ENCODE results near the gene KIAA1671.
A peak's percentile ranks its signal among the peaks of the same experiment; 100 is the strongest.

KIAA1671 gene

DNA sequence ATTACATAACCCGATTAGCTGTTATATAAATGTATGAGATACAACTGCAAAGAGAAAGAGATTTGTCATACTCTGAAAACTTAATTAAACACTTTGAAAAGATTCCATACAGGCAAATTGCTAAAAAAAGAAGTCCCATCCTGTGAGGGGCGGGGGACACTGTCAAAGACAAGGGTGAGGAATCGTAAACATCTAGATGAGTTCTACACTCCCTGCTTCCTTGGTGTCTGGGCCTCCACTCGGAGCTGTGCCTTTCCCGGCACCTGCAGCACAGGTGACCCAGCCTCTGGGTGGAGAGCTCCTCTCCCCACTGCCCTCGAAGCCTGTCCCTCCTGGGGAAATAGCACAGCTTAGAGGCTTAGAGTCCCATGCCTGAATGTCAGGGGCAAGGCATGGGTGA is 177.9 kb downstream of the KIAA1671 start:
- peak overlapping the region in 1 of 2 donors; percentile 52 for H3K27ac Mint-ChIP-seq

DNA sequence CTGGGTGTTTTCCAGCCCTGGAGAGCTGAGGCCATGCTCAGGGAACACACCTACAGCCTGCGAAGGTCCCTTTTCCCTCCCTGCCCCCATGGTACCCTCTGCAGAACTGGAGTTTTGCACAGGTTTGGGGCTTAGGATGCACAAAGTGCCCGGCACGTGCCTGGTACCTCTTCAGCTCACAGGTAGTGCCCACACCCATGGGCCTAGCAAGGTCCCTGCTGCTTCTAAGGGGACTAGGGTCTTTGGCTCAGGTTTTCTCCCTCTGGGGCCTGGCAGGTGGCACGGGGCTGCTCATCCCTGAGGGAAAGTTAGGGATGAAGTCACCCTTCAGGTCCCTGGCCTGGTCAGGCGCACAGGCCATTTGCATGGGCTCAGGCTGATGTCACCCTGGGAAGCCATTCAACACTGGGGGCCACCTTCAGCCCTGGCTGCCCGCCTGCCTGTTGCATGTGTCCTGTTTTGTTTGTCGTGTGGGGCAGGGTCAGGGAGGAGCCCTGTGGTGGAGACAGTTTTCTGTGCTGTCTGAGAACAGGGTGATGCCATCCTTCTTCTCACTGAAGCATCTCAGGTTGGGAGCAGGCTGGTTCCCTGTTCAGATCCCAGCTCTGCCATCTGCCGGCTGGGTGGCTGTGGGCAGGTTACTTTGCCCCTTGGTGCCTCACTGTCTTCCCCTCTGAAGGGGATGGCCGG is 178.8 kb downstream of the KIAA1671 start:
- Mint-ChIP-seq H3K4me1 (ENCODE audit: low read depth in 2 of 2) (peaks cover 2 to 16% of the 10 kb centered on the region in 2 donors), H3K9me3 (no peaks in the 10 kb centered on the region), H3K4me3 (no peak overlapping the region), H3K27me3 (no peaks in the 10 kb centered on the region), H3K36me3 (ENCODE audit: insufficient read depth) (no peaks in the 10 kb centered on the region), H3K27ac (peak overlapping the region in 1 of 2 donors; percentile 52)
- ATAC-seq (replicated peaks), result no peak
- DNase-seq, result no peak

More for the DNA sequence above, 177.9 kb downstream of the KIAA1671 start:
- no peaks in the 10 kb centered on the region for H3K36me3 Mint-ChIP-seq (ENCODE audit: insufficient read depth)
- ATAC-seq (replicated peaks) (no peak), DNase-seq (no peak)
- H3K9me3 Mint-ChIP-seq, result no peaks in the 10 kb centered on the region
- peaks cover 2 to 22% of the 10 kb centered on the region in 2 donors for H3K4me1 Mint-ChIP-seq (ENCODE audit: low read depth in 2 of 2)
- H3K27me3 Mint-ChIP-seq, result no peaks in the 10 kb centered on the region
- H3K4me3 Mint-ChIP-seq, result no peak overlapping the region

DNA sequence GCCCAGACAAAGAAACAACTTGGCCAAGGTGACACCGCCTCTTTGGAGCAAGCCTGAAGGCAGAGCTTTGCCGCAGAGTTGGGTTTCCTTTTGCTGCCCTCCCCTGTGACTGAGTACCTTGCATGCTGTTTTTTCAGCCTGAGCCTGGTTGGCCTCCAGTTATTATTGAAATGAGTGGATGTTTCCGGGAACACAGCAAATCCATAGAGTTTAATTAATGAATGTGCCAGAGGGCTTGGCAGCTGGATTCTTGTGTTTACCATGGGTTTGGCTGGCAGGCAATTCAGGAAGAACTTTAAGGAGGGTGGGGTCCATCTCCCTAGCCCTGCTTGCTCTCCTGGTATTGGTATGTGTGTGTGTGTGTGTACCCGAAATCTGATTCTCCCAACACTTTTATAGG is 181.5 kb downstream of the KIAA1671 start:
- ATAC-seq (replicated peaks), result no peak
- H3K9me3 Mint-ChIP-seq, result no peaks in the 10 kb centered on the region
- H3K4me3 Mint-ChIP-seq, result no peak overlapping the region
- peak overlapping the region in 1 of 2 donors; percentile 56 for H3K27ac Mint-ChIP-seq
- peaks cover 0 to 14% of the 10 kb centered on the region in 2 donors for H3K4me1 Mint-ChIP-seq (ENCODE audit: low read depth in 2 of 2)
- DNase-seq, result no peak
- H3K27me3 Mint-ChIP-seq, result no peaks in the 10 kb centered on the region
- no peaks in the 10 kb centered on the region for H3K36me3 Mint-ChIP-seq (ENCODE audit: insufficient read depth)

DNA sequence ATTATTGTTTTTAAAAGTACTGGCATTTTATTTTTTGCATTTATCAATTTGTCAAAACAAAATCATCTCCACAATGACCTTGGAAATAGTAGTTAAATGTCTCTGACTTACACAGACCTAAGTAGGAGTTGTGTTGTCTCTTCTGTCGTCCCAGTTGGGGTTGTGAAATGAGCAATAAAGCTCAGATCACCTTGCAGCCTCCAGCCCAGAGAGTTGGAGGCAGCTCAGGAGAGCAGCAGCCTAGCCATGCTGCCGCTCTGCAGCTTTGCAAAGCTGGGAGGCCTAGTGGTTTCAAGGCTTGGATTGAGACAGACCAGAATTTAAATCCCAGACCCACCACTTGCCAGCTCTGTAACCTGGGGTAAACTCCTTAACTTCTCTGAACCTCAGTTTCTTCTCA is 181.9 kb downstream of the KIAA1671 start:
- H3K9me3 Mint-ChIP-seq, result no peaks in the 10 kb centered on the region
- H3K4me1 Mint-ChIP-seq (ENCODE audit: low read depth in 2 of 2), result peaks cover 0 to 14% of the 10 kb centered on the region in 2 donors
- H3K36me3 Mint-ChIP-seq (ENCODE audit: insufficient read depth), result no peaks in the 10 kb centered on the region
- H3K4me3 Mint-ChIP-seq, result no peak overlapping the region
- ATAC-seq (replicated peaks) (no peak), DNase-seq (no peak)
- no peaks in the 10 kb centered on the region for H3K27me3 Mint-ChIP-seq
- H3K27ac Mint-ChIP-seq, result no peak overlapping the region

DNA sequence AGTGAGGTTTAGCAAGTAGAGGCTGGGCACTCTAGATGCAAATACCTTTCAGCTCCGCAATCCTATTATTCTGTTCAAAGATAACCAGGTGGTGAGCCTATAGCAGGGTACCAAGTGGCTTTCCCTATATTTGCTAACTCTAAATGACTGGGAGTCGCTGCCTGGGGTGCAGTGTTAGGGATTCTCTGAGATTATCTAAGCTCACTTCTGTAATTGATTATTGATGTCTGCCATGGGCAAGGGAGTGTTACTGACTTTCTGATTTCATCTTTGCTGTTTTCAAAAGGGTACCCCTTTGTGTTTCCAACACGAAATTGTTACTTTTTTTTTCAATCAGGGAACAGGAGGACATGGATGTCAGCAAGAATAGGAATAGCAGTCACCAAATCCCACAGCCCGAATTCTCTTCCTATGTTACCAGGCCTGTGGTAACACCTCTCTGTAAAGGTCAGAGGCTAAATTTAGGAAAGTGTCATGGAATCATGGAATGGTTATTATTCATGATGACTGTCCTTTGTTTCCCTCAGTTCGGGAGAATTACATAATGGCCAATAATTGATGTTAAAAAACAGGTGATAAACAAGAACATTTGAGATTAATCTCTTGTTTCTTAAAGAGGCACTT is 184.5 kb downstream of the KIAA1671 start:
- H3K27ac Mint-ChIP-seq, result no peak overlapping the region
- no peaks in the 10 kb centered on the region for H3K9me3 Mint-ChIP-seq
- H3K36me3 Mint-ChIP-seq (ENCODE audit: insufficient read depth), result no peaks in the 10 kb centered on the region
- H3K4me3 Mint-ChIP-seq, result no peak overlapping the region
- no peak for DNase-seq
- no peaks in the 10 kb centered on the region for H3K27me3 Mint-ChIP-seq
- H3K4me1 Mint-ChIP-seq (ENCODE audit: low read depth in 2 of 2), result peaks cover 0 to 7% of the 10 kb centered on the region in 2 donors
- ATAC-seq (replicated peaks), result no peak

DNA sequence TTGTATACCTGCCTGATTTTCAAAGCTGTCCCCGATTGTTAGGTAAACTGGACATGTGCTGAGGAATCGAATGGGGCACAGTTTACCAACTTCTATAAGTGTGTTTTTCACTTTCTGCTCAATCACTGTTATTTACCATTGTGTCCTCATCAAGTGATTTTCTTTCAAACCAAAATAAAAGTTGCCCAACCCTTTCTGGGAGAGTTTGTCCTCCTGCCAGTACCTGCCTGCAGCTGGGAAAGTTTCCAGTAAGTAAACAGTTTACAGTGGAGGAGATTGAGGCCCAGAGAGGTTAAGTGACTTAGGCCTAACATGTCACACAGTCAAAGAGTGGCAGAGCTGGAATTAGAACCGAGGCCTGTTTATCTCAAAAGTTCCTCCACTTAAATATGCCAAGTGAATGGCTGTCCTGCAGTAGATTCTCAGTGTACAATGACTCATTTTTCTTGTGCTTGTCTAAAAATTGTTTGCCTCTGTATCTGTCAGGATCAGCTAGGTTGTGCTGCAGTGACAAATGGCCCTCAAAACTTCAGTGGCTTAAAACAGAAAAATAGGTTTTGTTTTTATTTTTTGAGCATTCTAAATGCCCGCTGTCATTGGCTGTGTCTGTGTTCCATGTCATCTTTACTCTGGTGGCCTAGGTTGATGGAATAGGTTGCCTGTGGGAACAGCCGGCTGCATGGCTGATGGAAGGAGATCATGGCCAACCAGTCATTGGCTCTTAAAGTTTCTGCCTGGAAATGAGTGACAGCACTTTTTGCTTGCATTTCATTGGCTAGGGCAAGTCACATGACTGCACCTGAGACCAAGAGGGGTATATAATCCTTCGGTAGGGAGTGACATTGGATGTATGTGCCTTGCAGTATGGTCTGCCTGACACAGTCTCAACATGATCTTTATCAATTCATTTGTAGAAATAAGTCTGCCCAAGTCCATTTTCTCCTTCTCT is 185.3 kb downstream of the KIAA1671 start:
- DNase-seq (no peak), ATAC-seq (replicated peaks) (no peak)
- no peak overlapping the region for H3K27ac Mint-ChIP-seq
- H3K4me3 Mint-ChIP-seq, result no peak overlapping the region
- no peaks in the 10 kb centered on the region for H3K27me3 Mint-ChIP-seq
- no peaks in the 10 kb centered on the region for H3K36me3 Mint-ChIP-seq (ENCODE audit: insufficient read depth)
- H3K9me3 Mint-ChIP-seq, result no peaks in the 10 kb centered on the region
- peaks cover 0 to 7% of the 10 kb centered on the region in 2 donors for H3K4me1 Mint-ChIP-seq (ENCODE audit: low read depth in 2 of 2)

DNA sequence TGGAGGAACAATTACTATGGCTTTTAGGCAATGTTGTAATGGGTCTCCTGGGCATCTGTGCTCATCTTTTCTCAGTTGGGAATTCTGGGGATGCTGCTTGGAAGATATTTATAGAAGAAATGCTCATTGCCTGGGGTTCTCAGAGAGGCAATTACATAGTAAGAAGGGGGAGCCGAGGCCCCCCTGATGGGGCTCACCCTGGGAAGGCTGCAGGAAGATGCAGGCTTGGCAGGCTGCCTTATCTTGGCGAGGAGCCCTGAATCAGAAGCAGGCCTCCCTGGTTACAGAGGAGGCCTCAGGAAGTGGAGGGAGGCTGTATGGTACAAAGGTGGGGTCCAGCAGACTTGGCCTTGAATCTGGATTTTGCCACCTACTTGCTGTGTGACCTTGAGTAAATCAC is 186.5 kb downstream of the KIAA1671 start:
- ATAC-seq (replicated peaks), result no peak
- Mint-ChIP-seq H3K27ac (no peak overlapping the region), H3K4me3 (no peak overlapping the region), H3K36me3 (ENCODE audit: insufficient read depth) (no peaks in the 10 kb centered on the region), H3K4me1 (ENCODE audit: low read depth in 2 of 2) (peaks cover 0 to 8% of the 10 kb centered on the region in 2 donors), H3K9me3 (no peaks in the 10 kb centered on the region), H3K27me3 (no peaks in the 10 kb centered on the region)
- DNase-seq, result no peak

DNA sequence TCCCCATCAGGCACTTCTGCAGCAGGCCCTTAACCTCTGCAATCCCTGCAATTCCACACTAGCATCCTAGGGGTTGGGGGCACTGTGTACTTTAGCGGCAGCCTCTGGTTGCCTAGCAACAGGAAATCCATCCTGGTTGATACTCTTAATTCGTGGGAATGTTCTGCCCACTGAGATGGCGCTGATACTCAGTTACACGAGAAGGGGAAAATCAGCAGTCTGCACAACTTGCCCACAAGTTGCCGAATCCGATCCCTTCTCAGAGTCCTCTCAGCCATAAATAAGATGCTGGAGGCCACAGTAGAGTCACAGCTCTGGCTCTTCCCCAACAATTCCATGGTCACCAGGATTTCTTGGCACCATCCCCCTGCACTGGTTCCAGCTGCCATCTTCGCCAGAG is 189.6 kb downstream of the KIAA1671 start:
- no peaks in the 10 kb centered on the region for H3K36me3 Mint-ChIP-seq (ENCODE audit: insufficient read depth)
- H3K4me3 Mint-ChIP-seq, result no peak overlapping the region
- H3K27ac Mint-ChIP-seq, result no peak overlapping the region
- H3K4me1 Mint-ChIP-seq (ENCODE audit: low read depth in 2 of 2), result peaks cover 2 to 15% of the 10 kb centered on the region in 2 donors
- no peaks in the 10 kb centered on the region for H3K27me3 Mint-ChIP-seq
- no peak for ATAC-seq (replicated peaks)
- DNase-seq, result no peak
- H3K9me3 Mint-ChIP-seq, result no peaks in the 10 kb centered on the region

DNA sequence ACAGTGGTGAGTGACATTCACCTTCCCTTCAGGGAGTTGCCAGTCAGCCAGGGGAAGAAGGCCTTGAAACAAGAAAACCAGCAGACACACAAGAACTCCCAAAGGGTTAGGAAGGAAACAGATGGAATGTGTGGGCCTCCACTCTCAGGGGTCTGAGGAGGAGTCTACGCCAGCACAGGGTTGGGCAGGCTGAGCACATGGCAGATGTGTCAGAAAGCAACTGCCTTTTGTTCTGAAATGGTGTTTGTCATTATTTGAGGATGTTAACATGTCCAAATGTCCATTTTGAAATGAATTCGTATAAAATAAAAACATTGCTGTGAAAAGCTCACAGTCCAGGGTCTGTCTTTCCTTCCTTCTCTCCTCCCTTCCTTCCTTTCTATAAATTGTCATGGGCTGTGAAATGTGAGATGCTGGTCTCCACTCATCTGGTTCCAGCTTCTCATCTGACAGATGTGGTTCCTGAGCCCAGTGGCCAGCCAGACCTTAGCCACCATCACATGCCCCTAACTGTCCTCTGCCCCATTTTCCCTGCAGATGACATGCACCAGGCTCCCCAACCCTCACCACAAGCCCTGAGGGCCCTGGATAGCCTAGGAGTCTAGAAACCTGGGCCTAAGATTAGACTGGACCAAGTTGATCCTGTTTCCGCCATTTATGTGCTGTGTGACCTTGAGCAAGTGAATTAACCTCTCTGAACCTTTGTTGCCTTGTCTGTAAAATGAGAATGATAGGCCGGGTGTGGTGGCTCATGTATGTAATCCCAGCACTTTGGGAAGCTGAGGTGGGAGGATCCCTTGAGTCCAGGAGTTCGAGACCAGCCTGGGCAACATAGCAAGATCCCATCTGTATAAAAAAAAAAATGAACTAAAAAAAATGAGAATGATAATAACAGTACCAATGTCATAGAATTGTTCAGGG is 190.9 kb downstream of the KIAA1671 start:
- DNase-seq (no peak), ATAC-seq (replicated peaks) (no peak)
- Mint-ChIP-seq H3K4me3 (no peak overlapping the region), H3K27me3 (no peaks in the 10 kb centered on the region), H3K27ac (peak overlapping the region in 1 of 2 donors; percentile 87), H3K4me1 (ENCODE audit: low read depth in 2 of 2) (peaks cover 2 to 20% of the 10 kb centered on the region in 2 donors), H3K9me3 (no peaks in the 10 kb centered on the region), H3K36me3 (ENCODE audit: insufficient read depth) (no peaks in the 10 kb centered on the region)

DNA sequence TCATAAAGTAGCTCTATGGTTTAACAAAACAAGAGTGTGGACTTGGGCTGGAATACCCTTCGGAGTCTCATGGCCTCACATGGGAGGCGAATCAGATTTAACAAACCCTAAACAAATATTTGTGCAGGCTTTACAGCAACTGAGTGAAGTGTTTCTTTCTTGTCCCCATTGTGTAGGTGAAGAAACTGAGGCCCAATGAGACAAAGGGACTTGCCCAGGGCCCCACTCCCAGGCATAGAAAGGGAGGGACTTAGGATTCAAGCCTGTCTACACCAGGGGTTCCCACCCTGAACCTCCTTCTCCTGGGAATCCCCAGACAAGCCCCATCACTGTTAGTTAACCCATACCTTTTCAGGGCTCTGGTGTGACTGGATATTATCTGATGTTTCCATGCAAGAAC is 192.0 kb downstream of the KIAA1671 start:
- H3K9me3 Mint-ChIP-seq, result no peaks in the 10 kb centered on the region

DNA sequence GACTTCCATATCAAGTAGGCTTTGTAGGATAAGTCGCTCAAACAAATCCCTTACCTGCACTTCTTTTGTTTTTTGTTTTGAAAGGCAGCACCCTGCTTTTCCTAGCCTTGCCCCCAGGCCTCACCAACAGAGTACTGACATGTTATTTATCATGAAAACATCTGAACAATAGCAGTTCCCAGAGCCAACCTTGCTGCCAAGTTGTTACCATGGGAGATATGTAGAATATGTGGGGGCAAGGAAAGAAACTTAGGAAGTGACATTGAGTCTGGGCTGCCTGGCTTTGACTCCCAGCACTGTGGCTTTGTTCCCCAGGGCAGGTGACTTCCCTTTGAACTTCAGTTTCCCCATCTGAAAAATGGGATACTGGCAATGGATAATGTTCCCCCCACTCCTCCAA is 193.8 kb downstream of the KIAA1671 start:
- H3K36me3 Mint-ChIP-seq (ENCODE audit: insufficient read depth), result no peaks in the 10 kb centered on the region
- H3K9me3 Mint-ChIP-seq, result no peaks in the 10 kb centered on the region
- DNase-seq (no peak), ATAC-seq (replicated peaks) (no peak)
- peaks cover 4 to 20% of the 10 kb centered on the region in 2 donors for H3K4me1 Mint-ChIP-seq (ENCODE audit: low read depth in 2 of 2)
- no peak overlapping the region for H3K4me3 Mint-ChIP-seq
- H3K27me3 Mint-ChIP-seq, result no peaks in the 10 kb centered on the region
- no peak overlapping the region for H3K27ac Mint-ChIP-seq

More for the DNA sequence above, 192.0 kb downstream of the KIAA1671 start:
- Mint-ChIP-seq H3K27ac (peak overlapping the region in 1 of 2 donors; percentile 26), H3K4me3 (no peak overlapping the region), H3K36me3 (ENCODE audit: insufficient read depth) (no peaks in the 10 kb centered on the region), H3K27me3 (no peaks in the 10 kb centered on the region), H3K4me1 (ENCODE audit: low read depth in 2 of 2) (peaks cover 3 to 14% of the 10 kb centered on the region in 2 donors)
- no peak for DNase-seq
- no peak for ATAC-seq (replicated peaks)

DNA sequence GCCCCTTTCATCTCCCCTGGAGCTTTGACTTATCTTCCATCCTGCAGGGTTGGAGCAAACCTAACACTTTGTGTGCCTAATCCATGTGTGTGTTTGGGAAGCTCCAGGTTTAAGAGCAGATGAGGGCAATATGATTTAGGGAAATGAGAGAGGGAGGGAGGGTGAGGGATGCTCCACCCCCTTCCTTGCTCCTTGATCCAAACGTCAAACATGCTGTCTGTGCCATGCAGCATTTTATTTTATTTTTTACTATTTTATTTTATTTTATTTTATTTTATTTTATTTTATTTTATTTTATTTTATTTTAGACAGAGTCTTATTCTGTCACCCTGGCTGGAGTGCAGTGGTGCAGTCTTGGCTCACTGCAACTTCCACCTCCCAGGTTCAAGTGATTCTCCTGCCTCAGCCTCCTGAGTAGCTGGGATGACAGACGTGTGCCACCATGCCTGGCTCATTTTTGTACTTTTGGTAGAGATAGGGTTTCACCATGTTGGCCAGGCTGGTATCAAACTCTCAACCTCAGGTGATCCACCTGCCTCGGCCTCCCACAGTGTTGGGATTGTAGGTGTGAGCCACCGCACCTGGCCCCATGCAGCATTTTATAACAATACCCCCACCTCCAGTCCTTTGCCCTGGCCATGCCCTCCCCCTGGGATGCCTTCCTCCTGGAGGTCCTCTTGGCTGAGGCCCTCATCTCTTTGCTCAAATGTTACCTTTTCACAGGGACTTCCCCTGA is 194.6 kb downstream of the KIAA1671 start:
- H3K36me3 Mint-ChIP-seq (ENCODE audit: insufficient read depth), result no peaks in the 10 kb centered on the region
- no peaks in the 10 kb centered on the region for H3K27me3 Mint-ChIP-seq
- H3K4me1 Mint-ChIP-seq (ENCODE audit: low read depth in 2 of 2), result peaks cover 4 to 20% of the 10 kb centered on the region in 2 donors
- DNase-seq (no peak), ATAC-seq (replicated peaks) (no peak)
- H3K27ac Mint-ChIP-seq, result peak overlapping the region in 1 of 2 donors; percentile 23
- H3K9me3 Mint-ChIP-seq, result no peaks in the 10 kb centered on the region
- no peak overlapping the region for H3K4me3 Mint-ChIP-seq
